GM12873 (cell line): ENCODE data around the gene AGR3.

Experiments used
- CTCF ChIP-seq: IDR thresholded peaks from 2 replicates; pipeline ENCODE4 v1.5.1; 2012; ENCODE audit warnings: low read depth, mild to moderate bottlenecking, moderate library complexity, low read length, control low read depth; ENCODE audit not compliant: insufficient read depth; ENCODE audit errors: missing control alignments

Gene AGR3

GRCh38 chr7:16875861-16876260 is 5.9 kb downstream of the AGR3 start:
- no peak for TF ChIP-seq CTCF

GRCh38 chr7:16874066-16874465 is 7.7 kb downstream of the AGR3 start:
- no peak for TF ChIP-seq CTCF

GRCh38 chr7:16867328-16867727 is 14.5 kb downstream of the AGR3 start:
- TF ChIP-seq CTCF = no peak

GRCh38 chr7:16851829-16852228 is 30.0 kb downstream of the AGR3 start:
- no peak for TF ChIP-seq CTCF

- TF ChIP-seq CTCF = no peak
Observed at GRCh38 chr7:16850614-16851466, 30.9 kb downstream of the AGR3 start.

GRCh38 chr7:16849296-16850148 is 32.3 kb downstream of the AGR3 start:
- TF ChIP-seq CTCF = no peak

GRCh38 chr7:16847381-16847860 is 34.4 kb downstream of the AGR3 start:
- no peak for TF ChIP-seq CTCF
